ENCODE measurements around the gene HSDL1.

DNA sequence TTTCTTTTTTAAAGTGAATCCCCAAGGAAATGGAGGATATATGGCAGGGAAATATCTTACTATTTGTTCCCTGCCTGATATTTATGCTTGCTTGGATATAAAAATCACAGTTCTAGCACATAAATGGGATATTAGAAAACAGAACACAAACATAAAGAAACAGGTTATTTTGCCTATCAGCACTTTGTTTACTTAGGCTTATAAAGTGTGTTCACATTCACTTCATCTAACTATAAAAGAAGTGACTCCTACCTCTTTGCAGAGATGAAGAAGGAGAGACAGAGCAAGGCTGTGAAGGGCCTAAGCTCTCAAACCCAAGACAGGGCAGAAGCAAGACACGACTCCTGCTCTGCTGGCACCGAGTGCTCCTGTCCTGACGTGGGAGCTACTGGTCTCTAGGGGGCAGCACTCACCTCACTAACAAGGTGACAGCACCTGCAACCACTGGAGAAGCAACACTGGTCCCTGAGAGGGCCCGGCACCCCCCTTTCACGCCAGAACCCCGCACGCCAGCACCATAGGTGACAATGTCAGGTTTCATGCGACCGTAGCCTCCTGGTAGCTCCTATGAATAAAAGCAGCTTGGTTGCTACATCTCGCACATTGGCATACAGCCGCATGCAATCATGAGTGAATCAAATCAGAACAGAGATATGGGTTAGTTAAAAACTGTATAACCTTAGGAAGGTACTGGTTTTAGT lies 60.3 kb downstream of the HSDL1 start:
- TF ChIP-seq, protein P1, sequence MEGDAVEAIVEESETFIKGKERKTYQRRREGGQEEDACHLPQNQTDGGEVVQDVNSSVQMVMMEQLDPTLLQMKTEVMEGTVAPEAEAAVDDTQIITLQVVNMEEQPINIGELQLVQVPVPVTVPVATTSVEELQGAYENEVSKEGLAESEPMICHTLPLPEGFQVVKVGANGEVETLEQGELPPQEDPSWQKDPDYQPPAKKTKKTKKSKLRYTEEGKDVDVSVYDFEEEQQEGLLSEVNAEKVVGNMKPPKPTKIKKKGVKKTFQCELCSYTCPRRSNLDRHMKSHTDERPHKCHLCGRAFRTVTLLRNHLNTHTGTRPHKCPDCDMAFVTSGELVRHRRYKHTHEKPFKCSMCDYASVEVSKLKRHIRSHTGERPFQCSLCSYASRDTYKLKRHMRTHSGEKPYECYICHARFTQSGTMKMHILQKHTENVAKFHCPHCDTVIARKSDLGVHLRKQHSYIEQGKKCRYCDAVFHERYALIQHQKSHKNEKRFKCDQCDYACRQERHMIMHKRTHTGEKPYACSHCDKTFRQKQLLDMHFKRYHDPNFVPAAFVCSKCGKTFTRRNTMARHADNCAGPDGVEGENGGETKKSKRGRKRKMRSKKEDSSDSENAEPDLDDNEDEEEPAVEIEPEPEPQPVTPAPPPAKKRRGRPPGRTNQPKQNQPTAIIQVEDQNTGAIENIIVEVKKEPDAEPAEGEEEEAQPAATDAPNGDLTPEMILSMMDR (IDR thresholded peaks at IDR 0.05): peak; percentile 45 to 54 (median 49)
- TF ChIP-seq POLR2A (IDR thresholded peaks at IDR 0.05) (no peak), EP300 (IDR thresholded peaks at IDR 0.05) (no peak)

Measured in tibial nerve (tissue), 4 donors.